A204.1 (cell line): Measurements from ENCODE around the gene WNT9A.
"Not testable (repeated sequence)": the region's sequence is repeated elsewhere in the genome, so short reads cannot be mapped to it uniquely, and the experiment has no call there.

Experiments
- FAIRE-seq: peaks from 2 replicates; lab custom pipeline; 2012; peaks lifted over from hg19 to GRCh38; lab: Jason Lieb, UNC

WNT9A gene

DNA sequence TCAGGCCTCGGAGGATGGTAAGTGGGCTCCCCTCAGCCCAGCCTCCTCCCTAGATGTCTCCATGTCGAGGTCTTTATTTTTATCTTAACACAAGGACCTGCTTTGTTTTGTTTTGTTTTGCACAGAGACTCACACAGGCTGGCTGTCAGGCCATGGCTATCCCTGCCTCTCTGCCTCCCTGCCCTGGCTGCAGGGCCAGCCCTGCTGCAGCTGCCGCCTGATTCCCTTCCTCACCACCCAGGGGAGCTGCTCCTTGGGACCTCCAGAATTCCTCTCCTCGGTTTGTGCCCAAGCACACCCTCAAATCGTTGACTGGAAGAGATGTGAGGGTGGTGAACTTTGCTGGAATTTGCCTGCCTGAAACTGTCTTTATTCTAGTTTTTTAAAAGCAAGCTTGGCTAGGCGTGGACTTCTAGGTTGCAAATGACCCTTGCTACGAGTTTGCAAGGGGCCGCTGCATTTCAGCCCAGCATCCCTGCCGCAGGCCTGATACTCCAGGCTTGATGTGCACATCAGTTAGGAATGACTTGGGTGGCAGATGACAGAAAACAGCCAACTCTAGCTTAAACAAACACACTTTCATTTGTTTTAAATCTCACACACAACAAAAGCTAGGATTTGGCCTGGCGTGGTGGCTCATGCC lies 37.1 kb downstream of the WNT9A start:
- no peak for FAIRE-seq

DNA sequence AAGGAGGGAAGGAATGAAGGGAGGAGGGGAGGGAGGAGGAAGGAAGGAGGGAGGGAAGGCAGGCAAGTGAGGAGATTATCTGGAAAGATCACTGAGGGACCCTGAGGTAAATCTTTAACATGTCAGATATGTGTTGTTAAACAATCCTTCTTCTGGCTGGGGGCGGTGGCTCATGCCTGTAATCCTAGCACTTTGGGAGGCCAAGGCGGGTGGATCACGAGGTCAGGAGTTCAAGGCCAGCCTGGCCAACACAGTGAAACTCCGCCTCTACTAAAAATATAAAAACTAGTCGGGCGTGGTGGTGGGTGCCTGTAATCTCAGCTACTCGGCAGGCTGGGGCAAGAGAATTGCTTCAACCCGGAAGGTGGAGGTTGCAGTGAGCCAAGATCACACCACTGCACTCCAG lies 37.8 kb downstream of the WNT9A start:
- FAIRE-seq: not testable (repeated sequence)

DNA sequence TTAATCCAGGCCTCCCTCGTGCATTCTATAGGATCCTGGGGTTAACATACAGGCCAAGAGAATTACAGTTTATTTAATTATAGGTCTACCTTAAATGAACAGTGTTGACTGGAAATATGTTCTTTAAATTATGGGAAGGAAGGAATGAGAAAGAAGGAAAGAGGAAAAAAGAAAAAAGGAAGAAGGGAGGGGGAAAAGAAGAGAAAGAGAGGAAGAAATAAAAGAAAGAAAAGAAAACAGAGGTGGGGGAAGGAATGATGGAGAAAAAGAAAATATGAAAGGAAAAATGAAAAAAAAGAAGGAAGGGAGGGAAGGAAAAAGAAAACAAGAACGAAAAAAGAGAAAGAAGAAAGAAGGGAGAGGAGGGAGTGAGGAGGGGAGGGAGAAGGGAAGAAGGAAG lies 38.5 kb downstream of the WNT9A start:
- FAIRE-seq: no peak

DNA sequence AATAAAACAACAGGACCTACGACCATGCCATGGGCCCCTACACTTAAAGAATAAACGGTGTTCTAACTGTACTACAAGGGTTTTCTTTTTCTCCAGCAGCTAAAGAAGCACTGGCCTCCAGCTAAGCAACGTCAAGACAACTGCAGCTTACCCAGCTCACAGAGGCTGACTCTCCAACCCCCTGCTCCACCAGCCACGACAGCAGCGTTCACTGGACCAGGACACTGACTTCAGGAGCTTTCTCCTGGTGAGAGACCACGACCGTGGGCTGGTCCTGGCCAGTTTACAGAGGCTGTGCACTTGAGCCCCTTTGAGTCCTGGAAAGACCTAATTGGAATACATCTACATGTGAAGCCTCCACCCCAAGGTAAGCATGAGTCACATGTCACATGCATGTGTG lies 39.4 kb downstream of the WNT9A start:
- FAIRE-seq: no peak

DNA sequence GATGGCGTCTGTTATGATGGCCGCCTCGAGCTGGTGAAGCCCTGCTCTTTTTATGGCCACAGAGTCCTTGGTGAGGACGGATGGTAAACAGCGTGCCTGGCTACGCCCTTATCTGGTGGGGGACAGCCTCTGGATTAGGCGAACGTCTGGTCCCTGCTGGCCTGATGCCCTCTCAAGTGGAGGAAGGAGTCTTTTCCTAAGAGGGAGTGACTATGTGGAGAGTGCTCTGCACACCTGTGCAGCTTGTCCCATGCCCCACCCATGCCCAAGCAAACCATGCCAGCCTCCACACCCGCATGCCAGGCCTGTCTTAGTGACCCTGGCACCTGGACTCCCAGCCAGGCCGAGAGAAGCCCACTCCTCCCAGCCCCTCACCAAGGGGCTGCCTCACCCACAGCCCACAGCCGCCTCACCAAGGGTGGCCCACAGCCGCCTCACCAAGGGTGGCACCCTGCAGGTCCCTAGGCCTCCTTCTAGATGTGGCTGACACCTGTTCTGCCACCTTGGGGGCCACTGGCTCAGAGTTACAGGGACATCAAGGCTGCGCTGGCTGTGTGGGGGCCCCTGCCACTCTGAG lies 40.2 kb downstream of the WNT9A start:
- FAIRE-seq: no peak

DNA sequence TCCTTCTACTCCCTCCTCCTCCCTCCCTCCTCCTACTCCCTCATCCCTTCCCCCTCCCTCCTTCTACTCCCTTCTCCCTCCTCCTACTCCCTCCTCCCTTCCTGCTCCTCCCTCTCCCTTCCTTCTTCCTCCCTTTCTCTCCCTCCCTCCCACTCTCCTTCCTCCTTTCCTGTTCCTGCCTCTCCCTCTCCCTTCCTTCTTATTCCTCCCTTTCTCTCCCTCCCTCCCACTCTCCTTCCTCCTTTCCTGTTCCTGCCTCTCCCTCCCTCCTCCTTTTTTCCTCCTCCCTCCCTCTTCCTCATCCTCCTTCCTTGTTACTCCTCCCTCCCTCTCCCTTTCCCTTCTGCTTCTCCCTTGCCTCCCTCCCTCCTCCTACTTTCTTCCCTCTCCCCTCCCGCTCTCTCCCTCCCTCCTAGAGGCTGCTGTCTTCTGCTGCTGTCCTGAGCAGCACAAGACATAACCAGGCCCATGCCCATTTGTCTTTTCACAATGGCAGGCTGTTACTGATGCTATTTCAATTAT lies 41.1 kb downstream of the WNT9A start:
- no peak for FAIRE-seq

DNA sequence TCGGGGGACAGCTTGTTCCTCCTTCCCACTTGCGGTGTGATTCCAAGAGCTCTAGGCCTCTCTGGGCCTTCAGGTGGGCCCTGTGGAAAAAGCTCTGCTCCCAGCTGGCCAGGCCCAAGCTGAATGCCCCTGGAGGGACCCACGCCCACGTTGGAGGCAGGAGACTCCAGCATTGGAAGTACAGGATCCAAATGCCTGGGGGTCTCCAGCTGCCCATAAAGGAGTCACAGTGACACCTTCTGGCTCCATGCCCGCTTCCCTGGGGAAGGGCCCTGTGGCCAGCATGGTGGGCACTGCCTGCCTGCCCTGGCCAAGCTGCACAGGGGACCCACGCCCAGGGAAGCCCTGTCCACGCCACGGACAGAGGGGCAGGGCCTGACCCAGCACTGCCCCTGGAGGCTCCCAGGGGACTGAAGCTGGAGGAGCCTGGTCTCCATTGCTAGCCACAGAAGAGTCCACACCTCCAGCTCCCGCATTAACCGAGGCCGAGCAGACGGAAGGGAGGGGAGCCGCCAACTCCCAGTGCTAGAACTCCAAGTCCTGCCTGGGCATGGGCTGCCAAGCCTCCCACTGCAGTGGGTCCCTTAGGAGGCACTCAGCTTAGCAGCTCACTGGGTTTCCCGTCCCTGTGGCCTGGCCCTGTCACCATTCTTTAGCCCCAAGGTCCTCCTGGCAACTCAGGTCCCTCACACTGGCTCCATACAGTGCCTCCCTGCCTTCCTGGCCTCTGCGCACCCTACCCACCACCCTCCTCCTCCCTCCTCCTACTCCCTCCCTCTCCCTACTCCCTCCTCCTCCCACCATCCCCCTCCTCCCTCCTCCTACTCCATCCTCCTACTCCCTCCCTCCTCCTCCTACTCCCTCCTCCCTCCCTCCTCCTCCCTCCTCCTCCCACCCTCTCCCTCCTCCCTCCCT lies 41.9 kb downstream of the WNT9A start:
- FAIRE-seq: no peak

DNA sequence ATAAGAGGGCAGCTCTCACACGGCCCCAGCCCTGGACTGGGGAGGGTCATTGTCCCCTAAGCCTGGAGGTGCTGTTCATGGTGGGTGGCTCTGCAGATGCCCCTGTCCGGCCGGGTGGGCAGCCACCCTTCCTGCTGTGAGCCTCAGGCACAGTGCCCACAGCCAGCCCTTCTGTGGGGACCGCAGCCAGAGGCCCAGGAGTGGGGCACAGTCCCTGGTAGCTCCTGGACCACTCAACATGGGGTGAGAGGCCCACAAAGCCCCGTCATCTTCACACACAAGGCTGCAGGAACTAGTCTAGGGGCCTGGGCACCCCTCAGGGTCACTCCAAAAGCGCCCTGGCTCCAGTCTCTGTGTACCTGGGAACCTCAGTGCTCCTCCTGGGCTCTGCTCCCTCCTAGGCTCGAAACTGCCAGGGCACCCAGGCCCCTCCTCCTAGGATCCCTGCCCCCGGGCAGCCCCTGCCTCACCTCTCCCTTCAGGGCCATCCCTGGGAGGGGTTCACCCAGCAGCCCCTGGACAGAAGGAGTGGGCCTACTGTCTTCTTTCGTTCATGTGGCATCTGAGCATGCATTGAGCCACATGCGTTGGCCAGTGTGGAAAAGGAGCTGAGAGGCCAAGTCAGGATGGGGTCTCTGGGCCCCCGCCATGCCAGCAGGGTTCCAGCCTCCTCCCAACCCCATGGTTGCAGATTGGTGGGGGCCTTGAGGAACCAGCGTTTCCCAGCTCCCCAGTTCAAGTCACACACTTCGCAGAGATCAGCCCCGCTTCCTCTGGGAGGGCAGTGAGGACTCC lies 43.0 kb downstream of the WNT9A start:
- no peak for FAIRE-seq

DNA sequence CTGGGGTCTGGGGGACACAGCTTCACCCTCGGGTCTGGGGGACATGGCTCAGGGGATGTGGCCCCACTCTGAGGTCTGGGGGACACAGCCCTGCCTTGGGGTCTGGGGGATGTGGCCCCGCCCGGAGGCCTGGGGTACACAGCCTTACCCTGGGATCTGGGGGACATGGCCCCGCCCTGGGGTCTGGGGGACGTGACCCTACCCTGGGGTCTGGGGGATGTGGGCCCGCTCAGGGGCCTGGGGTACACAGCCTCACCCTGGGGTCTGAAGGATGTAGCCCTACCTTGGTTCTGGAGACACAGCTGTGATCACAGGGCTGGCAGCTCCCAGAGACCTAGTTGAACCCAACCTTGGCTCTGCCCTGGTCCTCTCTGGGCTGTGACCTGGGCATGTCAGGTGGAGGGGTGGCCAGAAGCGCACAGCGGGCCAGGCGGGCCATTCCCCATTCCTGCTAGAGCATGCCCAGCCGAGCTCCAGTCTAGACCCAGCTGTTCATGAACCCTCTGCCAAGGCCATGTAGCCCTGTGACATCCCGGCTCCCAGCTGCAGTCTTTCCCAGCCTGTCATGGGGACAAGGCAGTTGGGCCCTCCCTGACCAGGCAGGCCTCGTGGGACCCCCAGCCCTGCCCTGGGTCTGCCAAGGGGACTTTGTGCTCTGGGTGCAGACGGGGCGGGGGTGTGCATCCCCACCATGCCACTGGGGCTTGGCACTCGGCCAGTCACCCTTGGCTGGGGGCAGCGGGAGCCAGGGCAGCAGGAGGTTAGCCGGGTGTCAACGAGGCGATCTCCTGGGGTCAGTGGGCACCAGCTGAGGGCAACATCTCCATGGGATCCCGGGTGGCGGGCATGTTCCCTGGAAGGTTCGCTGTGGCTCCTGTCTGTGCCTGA lies 43.9 kb downstream of the WNT9A start:
- no peak for FAIRE-seq

DNA sequence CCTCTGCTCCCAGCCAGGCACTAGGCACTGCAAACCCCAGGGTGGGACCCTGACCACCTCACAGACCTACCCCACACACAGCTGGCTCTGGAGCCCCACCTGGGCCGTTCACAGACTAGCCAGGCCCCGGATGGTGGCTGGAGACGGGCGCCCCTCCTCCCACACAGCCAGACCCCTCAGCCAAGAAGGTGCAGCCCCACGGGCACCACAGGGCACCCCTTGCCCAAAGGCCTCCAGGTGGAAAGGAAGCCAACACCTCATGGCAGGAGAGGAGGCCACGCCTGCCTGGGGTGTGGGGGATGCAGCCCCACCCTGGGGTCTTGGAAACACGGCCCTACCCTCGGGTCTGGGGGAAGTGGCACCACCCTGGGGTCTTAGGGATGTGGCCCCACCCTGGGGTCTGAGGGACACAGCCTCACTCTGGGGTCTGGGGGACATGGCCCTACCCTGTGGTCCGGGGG lies 44.6 kb downstream of the WNT9A start:
- no peak for FAIRE-seq

DNA sequence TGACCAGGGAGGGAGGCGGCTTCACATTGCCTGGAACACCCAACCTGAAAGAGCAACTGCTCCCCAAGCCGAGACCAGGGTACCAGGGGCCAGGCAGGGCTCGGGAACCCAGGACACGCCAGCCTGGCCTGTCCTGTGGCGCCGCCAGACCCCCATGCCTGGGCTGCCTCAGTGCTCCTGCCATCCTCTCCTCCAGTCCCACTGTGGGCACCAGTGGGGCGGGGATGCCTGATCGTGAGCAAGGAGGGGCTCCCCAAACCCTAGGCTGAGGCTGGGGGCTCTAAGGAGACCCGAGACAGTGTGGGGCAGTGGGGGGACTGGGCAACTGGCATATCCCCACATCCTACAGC lies 45.1 kb downstream of the WNT9A start:
- FAIRE-seq: no peak

DNA sequence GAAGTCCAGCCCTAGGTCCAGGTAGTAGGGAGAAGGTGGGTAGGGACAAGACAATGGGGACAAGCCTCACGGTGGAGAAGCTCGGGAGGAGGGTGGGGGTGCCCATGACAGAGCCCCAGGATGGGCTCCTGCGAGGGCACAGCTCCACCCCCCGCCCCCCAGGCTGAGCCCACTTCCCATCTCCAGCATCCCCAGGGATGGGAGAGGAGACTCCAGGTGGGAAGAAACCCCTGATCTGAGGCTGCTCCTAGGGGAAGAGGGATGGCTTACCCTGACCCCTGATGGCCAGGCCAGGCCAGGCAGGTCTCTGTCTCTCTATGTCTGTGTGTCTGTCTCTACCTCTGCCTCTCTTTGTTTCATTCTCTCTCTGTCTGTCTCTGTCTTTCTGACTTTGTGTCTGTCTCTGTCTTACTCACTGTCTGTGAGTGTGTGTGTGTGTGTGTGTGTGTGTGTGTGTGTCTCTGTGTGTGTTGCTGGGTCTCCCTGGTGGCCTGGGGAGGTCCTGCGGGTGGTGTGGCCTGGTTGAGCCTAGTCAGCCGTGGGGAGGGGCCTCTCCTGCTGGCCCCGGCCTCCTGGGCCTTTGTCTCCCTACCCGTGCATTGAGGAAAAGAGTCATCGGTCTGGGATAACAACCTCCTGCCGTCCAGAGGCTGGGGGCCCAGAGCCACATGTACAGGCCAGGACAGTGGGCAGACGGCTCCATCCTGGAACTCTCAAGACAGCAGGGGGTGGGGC lies 45.7 kb downstream of the WNT9A start:
- FAIRE-seq: no peak

DNA sequence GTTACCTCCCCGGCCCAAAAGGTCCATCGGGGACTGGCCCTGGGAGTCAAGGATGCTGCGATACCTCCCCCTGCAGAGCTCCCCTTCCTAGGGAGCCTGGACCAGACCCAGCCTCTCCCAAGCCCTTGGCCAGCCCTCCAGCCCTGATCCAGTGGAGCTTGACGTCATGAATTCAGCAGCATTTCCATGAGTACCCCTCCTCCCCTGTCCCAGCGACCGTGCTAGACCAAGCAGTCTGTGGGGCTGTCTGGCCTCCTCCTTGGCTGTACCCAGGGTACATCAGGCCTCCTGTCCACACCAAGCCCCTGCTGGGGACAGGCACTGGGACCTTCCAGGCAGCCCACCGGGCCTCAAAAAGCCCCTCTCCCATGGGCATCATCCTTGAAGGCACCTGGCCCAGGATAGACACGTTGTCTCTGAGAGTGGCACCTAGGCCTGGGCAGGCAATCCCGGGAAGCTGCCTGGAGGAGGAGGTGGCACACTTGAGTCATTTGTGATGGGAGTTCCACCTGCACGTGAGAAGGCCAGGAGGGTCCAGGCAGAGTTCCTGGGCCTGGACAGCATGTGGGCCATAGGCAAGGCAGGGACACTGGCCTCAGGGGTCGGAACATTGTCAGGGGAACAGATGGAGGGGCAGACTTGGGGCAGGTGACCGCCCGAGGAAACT lies 46.4 kb downstream of the WNT9A start:
- FAIRE-seq: no peak

DNA sequence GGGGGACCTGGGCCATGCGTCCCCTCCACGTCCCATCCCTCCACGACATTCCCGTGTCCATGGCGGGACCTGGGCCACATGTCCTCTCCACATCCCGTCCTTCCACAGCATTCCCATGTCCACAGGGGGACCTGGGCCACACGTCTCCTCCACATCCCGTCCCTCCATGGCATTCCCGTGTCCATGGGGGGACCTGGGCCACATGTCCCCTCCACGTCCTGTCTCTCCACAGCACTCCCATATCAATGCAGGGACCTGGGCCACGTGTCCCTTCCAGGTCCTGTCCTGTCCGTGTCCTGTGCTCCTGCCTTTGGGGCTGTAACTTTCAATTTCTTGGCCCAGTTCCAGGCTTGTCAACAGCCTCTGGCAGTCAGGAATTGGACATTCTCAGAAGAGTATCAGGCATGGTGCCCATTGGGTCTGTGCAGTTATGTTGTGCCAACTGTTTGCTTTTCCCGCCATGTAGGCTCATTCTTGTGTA lies 47.1 kb downstream of the WNT9A start:
- no peak for FAIRE-seq

DNA sequence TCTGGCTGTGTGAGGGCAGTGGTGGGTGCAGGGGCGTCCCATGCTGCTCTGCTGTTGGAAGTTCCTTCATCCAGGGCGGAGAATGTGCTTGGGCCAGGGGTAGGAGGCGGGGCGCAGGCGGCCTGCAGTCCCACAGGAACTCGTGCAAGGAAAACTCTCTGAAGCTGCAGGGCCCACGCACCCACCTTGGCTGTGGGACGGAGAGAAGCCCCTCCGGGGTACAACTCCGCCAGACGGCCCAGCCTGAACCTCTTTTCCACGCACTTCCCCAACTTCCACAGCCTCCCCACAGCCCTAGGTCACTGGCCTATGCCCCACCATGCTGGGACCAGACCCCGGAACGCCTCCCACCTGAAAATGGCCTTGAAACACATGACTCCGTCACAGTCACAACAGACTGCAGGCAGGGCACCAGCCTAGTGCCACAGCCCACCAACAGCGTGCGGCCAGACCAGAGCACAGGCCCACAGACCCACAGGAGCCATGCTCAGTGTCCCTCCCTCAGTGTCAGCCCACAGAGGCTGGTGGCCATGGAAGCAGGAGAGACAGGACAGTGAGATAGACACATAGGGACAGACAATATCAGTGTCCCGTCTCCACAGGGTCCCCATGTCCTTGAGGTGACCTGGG lies 47.8 kb downstream of the WNT9A start:
- no peak for FAIRE-seq

DNA sequence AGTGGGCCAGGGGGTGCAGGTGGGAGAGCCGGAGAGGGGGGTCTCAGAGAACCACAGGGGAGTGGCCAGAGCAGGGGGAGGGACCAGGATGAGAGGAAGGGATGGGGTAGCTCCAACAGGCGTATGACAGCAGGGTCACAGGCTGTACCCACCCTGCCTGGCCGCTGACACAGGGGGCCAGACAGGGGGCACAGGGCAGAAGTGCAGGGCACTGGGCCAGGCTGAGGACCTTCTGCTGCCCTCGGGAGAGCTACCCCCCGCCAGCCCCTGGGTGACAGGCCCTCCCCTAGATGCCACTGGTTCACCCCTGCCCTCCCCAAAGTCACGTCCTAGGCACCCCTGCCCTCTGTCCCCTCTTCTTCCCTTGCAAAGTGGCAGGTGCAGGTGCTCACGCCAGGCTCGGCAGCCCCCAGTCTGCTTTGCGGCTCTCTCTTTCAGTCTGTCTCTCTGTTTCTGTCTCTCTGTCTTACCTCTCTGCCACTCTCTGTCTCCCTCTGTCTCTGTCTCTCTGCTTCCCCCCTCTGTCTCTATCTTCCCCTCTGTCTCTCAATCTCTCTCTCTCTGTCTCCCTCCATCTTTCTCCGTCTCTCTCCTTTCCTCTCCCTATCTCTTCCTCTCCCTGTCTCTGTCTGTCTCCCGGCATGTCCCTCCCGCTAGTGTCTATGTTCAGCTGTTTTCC lies 48.5 kb downstream of the WNT9A start:
- no peak for FAIRE-seq

DNA sequence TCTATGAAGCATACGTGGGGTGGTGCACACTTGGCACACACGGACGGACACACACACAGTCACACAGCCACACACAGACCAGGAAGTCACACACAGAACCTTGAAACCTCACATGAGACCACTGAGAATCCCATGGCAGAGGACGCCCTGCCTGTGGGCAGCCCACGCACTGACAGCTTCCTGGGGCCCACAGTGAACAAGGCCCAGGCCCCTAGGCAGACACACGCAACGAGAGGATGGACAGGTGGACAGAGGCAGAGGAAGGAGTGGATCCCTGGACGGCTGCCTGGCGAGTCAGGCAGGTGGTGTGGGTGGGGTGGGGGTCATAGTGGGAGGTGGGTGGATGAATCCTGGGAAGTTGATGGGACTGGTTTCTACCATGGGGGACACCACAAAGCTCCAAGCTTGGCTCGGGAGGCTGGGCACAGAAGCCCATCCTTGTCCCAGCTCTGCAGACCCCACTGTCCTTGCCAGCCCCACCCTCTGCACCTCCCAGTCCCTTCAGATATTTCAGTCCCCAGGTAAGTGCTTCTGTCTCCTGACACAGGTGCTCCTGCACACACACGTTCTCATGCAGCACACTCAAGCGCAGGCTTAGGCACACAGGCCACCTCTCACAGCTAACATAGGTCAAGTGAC lies 49.1 kb downstream of the WNT9A start:
- FAIRE-seq: no peak

DNA sequence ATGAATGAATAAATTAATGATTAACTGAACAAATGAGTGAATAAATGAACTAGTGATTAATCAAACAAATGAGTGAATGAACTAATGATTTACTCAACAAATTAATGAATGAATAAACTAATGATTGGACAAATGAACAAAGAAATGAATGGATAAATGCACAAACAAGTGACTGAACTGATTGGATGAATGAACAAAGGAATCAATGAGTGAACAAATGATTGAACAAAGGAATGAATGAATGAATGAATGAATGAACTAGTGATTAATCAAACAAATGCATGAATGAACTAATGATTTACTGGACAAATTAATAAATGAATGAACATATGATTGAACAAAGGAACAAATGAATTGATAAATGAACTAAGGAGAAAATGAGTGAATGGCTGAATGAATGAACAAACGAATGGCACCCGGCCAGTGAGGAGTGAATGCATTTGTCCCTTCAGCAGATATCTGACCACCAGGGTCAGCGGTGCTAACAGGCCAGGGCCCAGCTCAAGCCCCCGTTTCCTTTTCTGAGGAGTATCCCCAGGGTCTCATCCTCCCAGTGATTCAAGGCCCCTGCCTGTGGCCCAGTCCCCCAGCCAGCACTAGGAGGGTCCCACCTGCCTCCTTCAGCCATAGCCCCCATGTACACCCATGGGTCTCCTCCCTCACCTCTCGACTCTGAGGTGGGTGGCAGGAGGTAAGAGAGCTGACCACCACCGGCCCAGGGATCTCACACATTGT lies 49.9 kb downstream of the WNT9A start:
- FAIRE-seq: no peak
